ENCODE results near the gene MLLT3.

MLLT3 gene

DNA sequence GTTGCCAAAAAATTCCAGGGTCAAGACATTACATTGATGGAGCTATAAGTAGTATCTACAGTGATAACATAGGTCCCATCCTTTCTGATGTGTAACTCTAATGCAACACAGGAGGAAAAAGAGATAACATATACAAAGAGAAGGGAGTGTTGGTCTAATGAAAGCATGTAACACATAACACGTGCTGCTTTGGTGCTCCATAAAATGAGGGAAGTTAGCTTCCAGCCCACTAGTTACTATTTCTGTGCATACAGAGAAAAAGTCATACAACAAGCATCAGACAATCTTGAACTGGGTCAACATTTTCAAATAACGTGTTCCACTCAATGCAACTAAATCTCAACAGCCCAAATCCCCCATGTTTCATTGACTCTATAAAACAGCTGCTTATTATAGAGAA is 11.7 kb downstream of the MLLT3 start:
- Histone ChIP-seq H3K4me1 (no peaks in the 10 kb centered on the region), H3K9ac (no peak overlapping the region), H3K36me3 (no peaks in the 10 kb centered on the region), H3K27me3 (no peaks in the 10 kb centered on the region), H3K4me3 (no peak overlapping the region), H3K9me3 (replicated peaks in 1 of 11) (no peaks in the 10 kb centered on the region), H4K20me1 (no peaks in the 10 kb centered on the region), H3K4me2 (no peak overlapping the region), H3K27ac (no peak overlapping the region)
- no peak for TF ChIP-seq Cebpa-rat (IDR thresholded peaks at IDR 0.05)

DNA sequence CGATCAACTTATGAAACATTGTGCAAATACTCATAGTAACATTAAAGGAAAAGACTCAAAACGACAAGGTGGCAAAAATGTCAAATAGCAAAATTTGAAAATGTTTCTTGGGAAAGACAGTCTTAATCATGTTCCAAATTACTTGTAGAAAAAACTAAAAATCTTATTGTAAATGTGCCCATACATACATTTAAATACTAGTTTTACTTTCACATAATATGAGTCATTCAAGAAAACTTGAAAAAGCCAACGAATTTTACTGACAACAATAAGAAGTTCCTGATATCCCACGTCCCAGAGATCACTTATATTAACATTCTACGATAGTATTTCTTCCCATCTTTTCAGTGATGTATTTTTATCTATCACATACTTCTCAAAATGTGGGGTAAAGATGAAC is 13.7 kb downstream of the MLLT3 start:
- Histone ChIP-seq H3K4me2 (no peak overlapping the region), H3K36me3 (no peaks in the 10 kb centered on the region), H3K27ac (no peak overlapping the region), H3K9ac (no peak overlapping the region), H3K4me1 (no peaks in the 10 kb centered on the region), H3K9me3 (replicated peaks in 1 of 11) (no peaks in the 10 kb centered on the region), H3K4me3 (no peak overlapping the region), H4K20me1 (no peaks in the 10 kb centered on the region), H3K27me3 (no peaks in the 10 kb centered on the region)
- TF ChIP-seq Cebpa-rat (IDR thresholded peaks at IDR 0.05), result no peak

DNA sequence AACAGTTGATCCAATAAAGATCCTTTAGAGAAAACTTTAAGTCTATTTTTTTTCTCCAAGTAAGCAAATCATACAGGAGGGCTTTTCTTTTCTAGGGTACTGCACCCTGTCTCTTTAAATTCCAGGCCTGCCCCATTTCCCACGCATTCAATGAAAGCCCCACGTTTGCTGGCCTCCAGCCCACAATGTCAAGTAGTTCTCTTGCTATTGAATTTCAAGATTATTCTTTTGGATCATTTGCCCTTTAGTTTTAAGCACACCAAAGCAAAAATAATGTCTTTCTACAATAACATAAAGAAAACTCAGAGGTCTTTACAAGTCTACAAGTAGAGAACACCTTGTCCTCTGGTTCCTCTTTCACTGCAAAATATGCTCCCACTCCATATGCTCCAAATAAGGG is 15.6 kb downstream of the MLLT3 start:
- no peak overlapping the region for H3K27ac ChIP-seq
- no peaks in the 10 kb centered on the region for H3K36me3 ChIP-seq
- no peaks in the 10 kb centered on the region for H3K27me3 ChIP-seq
- H3K4me3 ChIP-seq, result no peak overlapping the region
- H3K9ac ChIP-seq, result no peak overlapping the region
- peaks cover 0 to 4% (median 0%) of the 10 kb centered on the region in 10 experiments; a peak in 4 of 20 replicates for H3K4me1 ChIP-seq
- TF ChIP-seq Cebpa-rat (IDR thresholded peaks at IDR 0.05), result no peak
- no peak overlapping the region for H3K4me2 ChIP-seq
- no peaks in the 10 kb centered on the region for H4K20me1 ChIP-seq
- H3K9me3 ChIP-seq (replicated peaks in 1 of 11), result no peaks in the 10 kb centered on the region

DNA sequence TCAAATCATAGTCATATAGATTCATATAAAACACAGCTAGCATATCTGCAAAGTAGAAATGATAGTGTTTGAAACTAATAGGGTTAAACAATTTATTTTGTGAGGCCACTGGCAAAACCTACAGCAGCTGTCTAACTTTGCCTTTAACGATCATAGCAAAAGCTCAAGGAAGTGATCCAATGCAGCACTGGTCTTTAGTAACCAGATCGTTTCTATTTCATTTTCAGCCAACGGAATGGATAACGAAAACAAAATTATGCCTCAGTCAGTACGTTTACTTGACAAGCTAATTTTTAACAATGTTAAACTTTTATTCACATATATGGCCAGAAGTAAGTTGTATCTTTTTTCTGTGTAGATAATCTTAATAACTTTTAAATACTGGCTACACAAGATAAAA is 17.7 kb downstream of the MLLT3 start:
- no peak for TF ChIP-seq Cebpa-rat (IDR thresholded peaks at IDR 0.05)
- H3K9me3 ChIP-seq (replicated peaks in 1 of 11), result no peaks in the 10 kb centered on the region
- H3K27me3 ChIP-seq, result no peaks in the 10 kb centered on the region
- H3K9ac ChIP-seq, result no peak overlapping the region
- H3K27ac ChIP-seq, result no peak overlapping the region
- peaks cover 0 to 12% (median 0%) of the 10 kb centered on the region in 10 experiments; a peak in 4 of 20 replicates for H3K4me1 ChIP-seq
- H3K4me3 ChIP-seq, result no peak overlapping the region
- no peaks in the 10 kb centered on the region for H3K36me3 ChIP-seq
- no peak overlapping the region for H3K4me2 ChIP-seq
- no peaks in the 10 kb centered on the region for H4K20me1 ChIP-seq

DNA sequence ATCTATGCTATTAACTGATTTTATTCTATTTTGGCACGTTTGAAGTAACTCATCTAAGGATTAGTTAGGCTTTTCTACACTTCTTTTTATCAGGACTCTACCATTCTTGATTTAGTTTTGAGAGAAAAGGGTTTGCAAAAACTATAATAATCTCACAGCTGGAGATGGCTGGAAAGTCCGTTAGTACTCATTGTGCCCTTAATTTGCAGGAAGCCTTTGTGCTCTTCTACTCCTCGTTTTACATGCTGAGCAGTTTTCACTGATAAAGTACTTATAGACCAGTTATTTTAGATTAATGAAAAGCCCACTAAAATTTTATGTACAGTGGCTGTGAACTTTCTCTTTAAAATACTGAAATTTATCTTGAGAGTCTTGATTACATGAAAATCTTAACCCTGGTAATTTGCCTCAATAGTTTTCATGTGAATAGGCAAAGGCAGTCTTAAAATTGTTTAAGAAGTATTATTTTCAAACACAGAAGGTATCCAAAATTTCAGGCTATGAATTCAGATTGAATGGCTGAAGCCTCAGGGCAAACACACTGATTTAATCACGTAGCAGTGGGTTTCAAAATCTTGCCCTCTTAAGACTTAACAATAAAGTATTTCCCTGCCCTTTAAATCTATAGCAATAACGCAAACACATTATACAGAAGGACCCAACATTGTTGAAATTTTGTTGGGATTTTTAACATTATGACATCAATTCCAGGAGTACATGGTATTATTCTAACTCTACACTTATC is 18.6 kb downstream of the MLLT3 start:
- Histone ChIP-seq H3K27me3 (no peaks in the 10 kb centered on the region), H3K36me3 (no peaks in the 10 kb centered on the region), H3K27ac (no peak overlapping the region), H4K20me1 (no peaks in the 10 kb centered on the region), H3K9ac (no peak overlapping the region), H3K4me2 (no peak overlapping the region), H3K9me3 (replicated peaks in 1 of 11) (no peaks in the 10 kb centered on the region), H3K4me1 (peaks cover 0 to 12% (median 0%) of the 10 kb centered on the region in 10 experiments; a peak in 4 of 20 replicates), H3K4me3 (no peak overlapping the region)
- no peak for TF ChIP-seq Cebpa-rat (IDR thresholded peaks at IDR 0.05)

DNA sequence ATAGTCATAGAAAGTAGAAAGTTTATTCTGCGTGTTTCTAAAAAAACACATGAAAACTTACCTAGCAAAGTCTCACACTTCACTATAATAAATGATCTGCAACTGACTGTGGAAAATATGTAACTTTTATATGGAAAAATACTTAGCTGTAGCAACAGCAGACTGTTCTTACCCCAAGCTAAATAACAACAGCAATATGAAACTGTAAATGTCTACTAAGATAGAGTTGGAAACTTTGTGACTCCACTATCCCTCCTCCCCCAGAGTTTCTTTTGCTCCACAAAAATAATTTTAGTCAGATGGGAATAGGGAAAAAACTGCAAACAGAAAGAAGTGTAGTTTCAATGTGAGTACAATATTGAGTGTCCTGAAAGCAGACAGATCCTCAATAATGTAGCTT is 21.0 kb downstream of the MLLT3 start:
- H3K4me2 ChIP-seq, result peak overlapping the region in 2 of 11 experiments; percentile 48 to 50; a peak in 4 of 22 replicates
- H3K27ac ChIP-seq, result no peak overlapping the region
- no peaks in the 10 kb centered on the region for H4K20me1 ChIP-seq
- TF ChIP-seq Cebpa-rat (IDR thresholded peaks at IDR 0.05), result no peak
- H3K4me3 ChIP-seq, result no peak overlapping the region
- H3K9ac ChIP-seq, result no peak overlapping the region
- H3K9me3 ChIP-seq (replicated peaks in 1 of 11), result no peaks in the 10 kb centered on the region
- no peaks in the 10 kb centered on the region for H3K27me3 ChIP-seq
- peaks cover 0 to 12% (median 7%) of the 10 kb centered on the region in 10 experiments; a peak in 10 of 20 replicates for H3K4me1 ChIP-seq
- no peaks in the 10 kb centered on the region for H3K36me3 ChIP-seq

- Histone ChIP-seq H3K27me3 (no peaks in the 10 kb centered on the region), H3K4me1 (peaks cover 0 to 12% (median 7%) of the 10 kb centered on the region in 10 experiments; a peak in 10 of 20 replicates), H3K27ac (no peak overlapping the region), H3K9me3 (replicated peaks in 1 of 11) (no peaks in the 10 kb centered on the region), H3K4me3 (no peak overlapping the region), H3K36me3 (no peaks in the 10 kb centered on the region), H3K9ac (no peak overlapping the region), H3K4me2 (no peak overlapping the region), H4K20me1 (no peaks in the 10 kb centered on the region)
- TF ChIP-seq Cebpa-rat (IDR thresholded peaks at IDR 0.05), result no peak
Measured at GRCh38 chr9:20599195-20599594, 23.1 kb downstream of the MLLT3 start.

GRCh38 chr9:20598367-20598766 is 23.9 kb downstream of the MLLT3 start:
- H3K27me3 ChIP-seq, result no peaks in the 10 kb centered on the region
- H3K27ac ChIP-seq, result no peak overlapping the region
- no peaks in the 10 kb centered on the region for H3K9me3 ChIP-seq (replicated peaks in 1 of 11)
- H4K20me1 ChIP-seq, result no peaks in the 10 kb centered on the region
- H3K4me3 ChIP-seq, result no peak overlapping the region
- no peak for TF ChIP-seq Cebpa-rat (IDR thresholded peaks at IDR 0.05)
- no peak overlapping the region for H3K9ac ChIP-seq
- H3K4me1 ChIP-seq, result peaks cover 0 to 12% (median 7%) of the 10 kb centered on the region in 10 experiments; a peak in 10 of 20 replicates
- H3K36me3 ChIP-seq, result no peaks in the 10 kb centered on the region
- peak overlapping the region in 4 of 11 experiments; percentile 21 to 45 (median 24); a peak in 4 of 22 replicates for H3K4me2 ChIP-seq

- no peak for TF ChIP-seq Cebpa-rat (IDR thresholded peaks at IDR 0.05)
- Histone ChIP-seq H3K36me3 (no peaks in the 10 kb centered on the region), H3K9me3 (replicated peaks in 1 of 11) (no peaks in the 10 kb centered on the region), H3K27ac (no peak overlapping the region), H3K4me3 (no peak overlapping the region), H3K9ac (no peak overlapping the region), H4K20me1 (no peaks in the 10 kb centered on the region), H3K4me1 (peaks cover 0 to 12% (median 7%) of the 10 kb centered on the region in 10 experiments; a peak in 10 of 20 replicates), H3K27me3 (no peaks in the 10 kb centered on the region), H3K4me2 (peak overlapping the region in 6 of 11 experiments; percentile 10 to 45 (median 22); a peak in 6 of 22 replicates)
Measured at GRCh38 chr9:20597862-20598261, 24.4 kb downstream of the MLLT3 start.

DNA sequence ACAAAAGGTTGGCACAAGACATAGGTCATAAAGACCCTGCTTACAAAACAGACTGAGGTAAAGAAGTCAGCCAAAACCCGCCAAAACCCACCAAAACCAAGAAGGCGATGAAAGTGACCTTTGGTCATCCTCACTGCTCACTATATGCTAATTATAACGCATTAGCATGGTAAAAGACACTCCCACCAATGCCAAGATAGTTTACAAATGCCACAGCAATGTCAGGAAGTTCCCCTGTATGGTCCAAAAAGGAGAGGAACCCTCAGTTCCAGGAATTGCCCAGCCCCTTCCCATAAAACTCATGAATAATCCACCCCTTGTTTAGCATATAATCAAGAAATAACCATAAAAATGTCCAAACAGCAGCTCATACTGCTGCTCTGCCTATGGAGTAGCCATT is 27.7 kb downstream of the MLLT3 start:
- no peaks in the 10 kb centered on the region for H3K9me3 ChIP-seq (replicated peaks in 1 of 11)
- H3K4me3 ChIP-seq, result no peak overlapping the region
- H3K27ac ChIP-seq, result no peak overlapping the region
- H3K4me1 ChIP-seq, result peaks cover 0 to 9% (median 3%) of the 10 kb centered on the region in 10 experiments; a peak in 6 of 20 replicates
- no peak overlapping the region for H3K4me2 ChIP-seq
- no peaks in the 10 kb centered on the region for H3K36me3 ChIP-seq
- TF ChIP-seq Cebpa-rat (IDR thresholded peaks at IDR 0.05), result no peak
- no peak overlapping the region for H3K9ac ChIP-seq
- H4K20me1 ChIP-seq, result no peaks in the 10 kb centered on the region
- no peaks in the 10 kb centered on the region for H3K27me3 ChIP-seq

Data from BLaER1 treated with 17β-estradiol and CSF1 and Interleukin-3, amounts not matched to agents 10 nM and 100 nM (cell line).